Measurements from ENCODE around the gene ACO1. TPM values are rescaled to one million over a fixed set of nuclear protein-coding genes. Genes with fewer than 3 reads are reported as not detected.

The ACO1 gene
- total and polyA plus RNA-seq, 2 donors (not counting 3 experiments of a cell fraction or from before 2014, with no cell fraction given), result 51.6 to 54.1 TPM

- no TSS peak for BruUV-seq (replicated peaks)
- POLR2A ChIA-PET, result no interaction called here
- CTCF ChIA-PET, result interaction anchor here (3.9 kb wide), 1 partner anchor 43 kb away, joined by 16 read pairs; no protein-coding TSS in a partner anchor
- Histone ChIP-seq H3K9me1 (replicated peaks; ENCODE audit: control insufficient read depth, extremely low read depth, insufficient read depth, low read length) (no peaks in the 10 kb centered on the region), H3K4me3 (replicated peaks in 1 of 3; ENCODE audit: insufficient read depth in 1 of 3, low read depth in 1 of 3, low read length in 3 of 3) (no peak overlapping the region), H3K27me3 (ENCODE audit: control insufficient read depth in 2 of 2, insufficient read depth in 2 of 2, low read length in 2 of 2) (no peaks in the 10 kb centered on the region), H3K9ac (replicated peaks; ENCODE audit: extremely low read depth, insufficient read depth, low read length) (no peak overlapping the region), H3K27ac (ENCODE audit: insufficient read depth, low read depth, low read length) (peak overlapping the region; percentile 70), H4K20me1 (replicated peaks; ENCODE audit: control insufficient read depth, extremely low read depth, insufficient read depth, low read length) (no peaks in the 10 kb centered on the region), H2AFZ (ENCODE audit: low read depth, low read length) (no peak overlapping the region), H3K4me1 (ENCODE audit: control insufficient read depth, extremely low read depth, insufficient read depth, low read length) (peaks cover 27% of the 10 kb centered on the region), H3K9me3 (replicated peaks; ENCODE audit: control insufficient read depth, insufficient read depth, low read length) (no peaks in the 10 kb centered on the region), H3K4me2 (ENCODE audit: insufficient read depth, low read length) (no peak overlapping the region), H3K79me2 (ENCODE audit: control insufficient read depth, insufficient read depth, low read length) (no peaks in the 10 kb centered on the region), H3K36me3 (ENCODE audit: control insufficient read depth in 2 of 2, extremely low read depth in 1 of 2, insufficient read depth in 2 of 2, low read length in 2 of 2) (peaks cover 8 to 14% of the 10 kb centered on the region in 2 experiments)
- no peak for TF ChIP-seq CTCF (IDR thresholded peaks at IDR 0.05; ENCODE audit: extremely low read depth in 1 of 2, insufficient read depth in 1 of 2, low read depth in 1 of 2, low read length in 2 of 2)
- no peak for TF ChIP-seq JUN (IDR thresholded peaks at IDR 0.05; ENCODE audit: borderline replicate concordance, insufficient read depth, insufficient read length, low read depth)
- TF ChIP-seq MYC (IDR thresholded peaks at IDR 0.05; ENCODE audit: low read depth, low read length), result no peak
- TF ChIP-seq POLR2AphosphoS5 (IDR thresholded peaks at IDR 0.05; ENCODE audit: insufficient read depth, low read depth, low read length), result no peak
- no peak for TF ChIP-seq GATA2 (IDR thresholded peaks at IDR 0.05; ENCODE audit: insufficient read depth, insufficient read length, low read depth, low read length)
- no peak for TF ChIP-seq POLR2A (IDR thresholded peaks at IDR 0.05; ENCODE audit: low read depth, low read length)
- no peak for TF ChIP-seq MAX (IDR thresholded peaks at IDR 0.05; ENCODE audit: insufficient read depth, insufficient read length)
- no peak for TF ChIP-seq EZH2 (IDR thresholded peaks at IDR 0.05; ENCODE audit: borderline replicate concordance, low read depth, low read length, severe bottlenecking)
- TF ChIP-seq FOS (IDR thresholded peaks at IDR 0.05; ENCODE audit: borderline replicate concordance, insufficient read depth, low read length), result no peak
- DNase-seq (ENCODE audit: low read depth, low spot score) (no peak), FAIRE-seq (no peak)
- intact Hi-C loops (cut with micrococcal nuclease), result loop anchor here (2.0 kb wide), 1 partner anchor 26 kb away; no protein-coding TSS in a partner anchor
- dilution Hi-C loops (cut with MboI; ENCODE audit: extremely low pct_ligation_motif_present, low sequenced_read_pairs), result no loop called here
These were observed 37.9 kb downstream of the ACO1 start for GRCh38 chr9:32422237-32422806.

All from endothelial cell of umbilical vein (primary cell).